Lung (tissue), 12 donors: Measurements from ENCODE around the gene EEF1AKMT1. TPM values are rescaled to one million over a fixed set of nuclear protein-coding genes. Genes with fewer than 3 reads are reported as not detected.

Experiments used
- ATAC-seq: fragments of 200-7000 bp; cut with Tn5 transposase; one replicate; pipeline ENCODE4 v1.9.1; 2020; ENCODE audit warnings: moderate number of reproducible peaks; ENCODE audit not compliant: insufficient read depth, low FRiP score
- DNase-seq, 3 donors: peaks; one replicate each; pipeline ENCODE4 v3.0.0-alpha.2; 2013 to 2017
- H3K27ac ChIP-seq, 2 donors: one replicate each; pipeline ENCODE4 v1.5.1; 2013; ENCODE audit warnings: mild to moderate bottlenecking in 2 of 2, moderate library complexity in 2 of 2, control low read depth in 1 of 2, inconsistent platforms in 1 of 2, low read depth in 1 of 2, low read length in 1 of 2
- H3K27me3 ChIP-seq, 3 donors: one replicate each; pipeline ENCODE4 v1.5.1; 2013; ENCODE audit warnings: low read length in 2 of 3; ENCODE audit not compliant: control insufficient read depth in 3 of 3, insufficient read depth in 3 of 3
- H3K36me3 ChIP-seq, 4 donors: one replicate each; pipeline ENCODE4 v1.5.1; 2013; ENCODE audit warnings: low read length in 4 of 4, mild to moderate bottlenecking in 1 of 4, moderate library complexity in 1 of 4; ENCODE audit not compliant: control insufficient read depth in 4 of 4, insufficient read depth in 4 of 4
- H3K4me1 ChIP-seq, 5 donors: one replicate each; pipeline ENCODE4 v1.5.1; 2013; ENCODE audit warnings: low read length in 5 of 5, mild to moderate bottlenecking in 2 of 5, moderate library complexity in 1 of 5; ENCODE audit not compliant: control insufficient read depth in 5 of 5, insufficient read depth in 5 of 5
- H3K4me3 ChIP-seq: one replicate; pipeline ENCODE4 v1.5.1; 2013; ENCODE audit warnings: mild to moderate bottlenecking, control low read depth, moderate library complexity
- H3K9ac ChIP-seq, 2 donors: one replicate each; pipeline ENCODE4 v1.5.1; 2013; ENCODE audit warnings: low read length in 2 of 2, control low read depth in 1 of 2; ENCODE audit not compliant: insufficient read depth in 1 of 2
- H3K9me3 ChIP-seq, 4 donors: one replicate each; pipeline ENCODE4 v1.5.1; 2013; ENCODE audit warnings: low read length in 3 of 4, mild to moderate bottlenecking in 1 of 4, moderate library complexity in 1 of 4; ENCODE audit not compliant: control insufficient read depth in 4 of 4, insufficient read depth in 3 of 4
- WGBS, 2 donors: extraction: QIAGEN DNeasy Blood & Tissue Kit; methylation state at CpG; one replicate each; pipeline ENCODE4 v1.1.7; 2013; 5-methylcytosine and 5-hydroxymethylcytosine counted together
- polyA plus RNA-seq, 2 donors: library from polyadenylated mRNA; stranded (reverse); fragments of 200-250 nt; gene quantifications; one replicate each; pipeline ENCODE4 v1.2.1, GENCODE V29; 2013
- total RNA-seq, 2 donors: library from RNA; depleted of rRNA in 1 of 2; stranded (reverse); fragments of >200 nt in 1 of 2; gene quantifications; one replicate each; pipeline ENCODE4 v1.2.1, GENCODE V29; 2014 to 2021
- TF ChIP-seq, protein P1 (sequence below): IDR thresholded peaks from 2 replicates; pipeline ENCODE4 v1.5.1; 2012; ENCODE audit warnings: mild to moderate bottlenecking; ENCODE audit errors: control extremely low read depth, extremely low read depth
- donor health status: control.
- donor health status: control.
- donor health status: Bipolar disorder and iron deficiency.
- donor health status: healthy.
- donor health status: DM: yes; HTN: yes; CAD: no.

EEF1AKMT1 gene
- total and polyA plus RNA-seq, 4 donors, result 6.7 to 14.7 (median 11.5) TPM

DNA sequence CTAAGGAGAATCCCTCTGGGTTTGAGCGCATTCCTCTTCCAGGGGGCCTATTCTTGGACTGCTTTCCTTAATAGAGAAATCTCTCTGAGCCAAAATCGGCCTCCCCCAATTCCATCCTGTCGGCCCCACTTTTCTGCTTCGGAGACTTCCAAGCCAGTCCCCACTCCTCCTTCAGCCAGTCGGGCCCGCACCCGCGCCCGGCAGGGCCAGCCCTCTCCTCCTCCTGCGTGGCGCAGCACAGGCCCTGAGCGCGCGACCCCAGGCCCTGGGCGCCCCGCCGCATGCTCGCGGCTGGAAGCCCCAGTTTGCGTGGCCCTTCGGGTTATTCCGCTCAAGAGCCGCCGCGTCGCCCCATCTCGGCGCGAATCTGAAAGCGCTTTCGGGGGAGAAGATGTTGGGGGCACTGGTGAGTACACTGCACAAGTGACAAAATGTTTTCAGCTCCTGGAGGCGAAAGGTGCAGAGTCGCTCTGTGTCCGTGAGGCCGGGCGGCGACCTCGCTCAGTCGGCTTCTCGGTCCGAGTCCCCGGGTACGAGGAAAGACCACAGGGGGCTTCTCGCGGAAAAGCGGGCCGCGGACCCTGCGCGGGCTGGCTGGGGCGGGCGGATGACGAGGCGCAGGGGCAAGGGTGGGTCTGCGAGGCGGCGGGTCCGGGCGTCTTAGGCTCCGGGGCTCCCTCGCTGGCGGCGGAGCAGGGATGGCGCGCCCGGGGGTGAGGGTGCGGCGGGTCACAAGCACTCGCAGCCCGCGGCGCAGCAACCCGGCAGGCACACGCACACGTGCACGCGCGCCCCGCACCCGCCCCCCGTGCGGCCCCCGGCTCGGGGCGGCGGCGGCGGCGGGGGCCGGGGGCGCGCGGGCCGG lies 70.6 kb downstream of the EEF1AKMT1 start, which contains the start of gene IL17D:
IL17D (plus strand) TSS at position 785 of the 865 bp plus-strand sequence. CDS start 303 bp downstream, outside the sequence.
- Histone ChIP-seq H3K4me3 (peak within 1 kb of the TSS; percentile 62), H3K27ac (no peak within 1 kb of the TSS), H3K27me3 (no peaks in the 10 kb centered on the region), H3K9ac (peak within 1 kb of the TSS; percentile 55 to 62), H3K9me3 (peaks cover 0 to 1% (median 0%) of the 10 kb centered on the region in 4 donors), H3K4me1 (peaks cover 0 to 16% (median 0%) of the 10 kb centered on the region in 5 donors), H3K36me3 (no peaks in the 10 kb centered on the region)
- ATAC-seq (no peak), DNase-seq (peak; percentile 50 to 64 (median 52))
- 0 to 1% methylated on average over 54 to 94 of the region's 94 CpGs for WGBS, 2 donors
- TF ChIP-seq, protein P1, sequence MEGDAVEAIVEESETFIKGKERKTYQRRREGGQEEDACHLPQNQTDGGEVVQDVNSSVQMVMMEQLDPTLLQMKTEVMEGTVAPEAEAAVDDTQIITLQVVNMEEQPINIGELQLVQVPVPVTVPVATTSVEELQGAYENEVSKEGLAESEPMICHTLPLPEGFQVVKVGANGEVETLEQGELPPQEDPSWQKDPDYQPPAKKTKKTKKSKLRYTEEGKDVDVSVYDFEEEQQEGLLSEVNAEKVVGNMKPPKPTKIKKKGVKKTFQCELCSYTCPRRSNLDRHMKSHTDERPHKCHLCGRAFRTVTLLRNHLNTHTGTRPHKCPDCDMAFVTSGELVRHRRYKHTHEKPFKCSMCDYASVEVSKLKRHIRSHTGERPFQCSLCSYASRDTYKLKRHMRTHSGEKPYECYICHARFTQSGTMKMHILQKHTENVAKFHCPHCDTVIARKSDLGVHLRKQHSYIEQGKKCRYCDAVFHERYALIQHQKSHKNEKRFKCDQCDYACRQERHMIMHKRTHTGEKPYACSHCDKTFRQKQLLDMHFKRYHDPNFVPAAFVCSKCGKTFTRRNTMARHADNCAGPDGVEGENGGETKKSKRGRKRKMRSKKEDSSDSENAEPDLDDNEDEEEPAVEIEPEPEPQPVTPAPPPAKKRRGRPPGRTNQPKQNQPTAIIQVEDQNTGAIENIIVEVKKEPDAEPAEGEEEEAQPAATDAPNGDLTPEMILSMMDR, result no peak

DNA sequence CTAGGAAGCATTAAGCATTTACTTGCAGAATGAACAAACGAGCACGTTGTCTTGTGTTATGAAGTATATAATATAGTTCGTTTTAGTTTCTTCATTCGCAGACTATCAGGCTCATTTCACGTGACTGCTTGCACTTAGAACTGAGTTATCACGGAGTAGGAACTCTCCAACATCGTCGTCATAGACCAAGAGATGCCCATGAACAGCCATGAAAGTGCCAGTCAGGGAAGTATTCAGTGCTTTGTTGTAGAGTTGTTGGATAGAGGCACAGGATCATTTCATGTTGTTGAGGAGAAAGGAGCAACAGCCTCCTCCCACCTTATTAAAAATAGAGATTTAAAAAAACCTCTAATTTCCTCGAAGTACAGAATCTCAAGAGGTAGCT lies 71.2 kb downstream of the EEF1AKMT1 start:
- TF ChIP-seq, protein P1, result no peak
- peak overlapping the region; percentile 55 to 62 for H3K9ac ChIP-seq
- WGBS, 2 donors, result 6 to 25% methylated on average over 9 of the region's 9 CpGs
- H3K36me3 ChIP-seq, result no peaks in the 10 kb centered on the region
- no peak overlapping the region for H3K27ac ChIP-seq
- DNase-seq, result peak in 2 of 3 donors; percentile 56 to 62
- no peak overlapping the region for H3K4me3 ChIP-seq
- peaks cover 0 to 16% (median 0%) of the 10 kb centered on the region in 5 donors for H3K4me1 ChIP-seq
- no peaks in the 10 kb centered on the region for H3K27me3 ChIP-seq
- no peak for ATAC-seq
- H3K9me3 ChIP-seq, result peaks cover 0 to under 1% (median 0%) of the 10 kb centered on the region in 4 donors

DNA sequence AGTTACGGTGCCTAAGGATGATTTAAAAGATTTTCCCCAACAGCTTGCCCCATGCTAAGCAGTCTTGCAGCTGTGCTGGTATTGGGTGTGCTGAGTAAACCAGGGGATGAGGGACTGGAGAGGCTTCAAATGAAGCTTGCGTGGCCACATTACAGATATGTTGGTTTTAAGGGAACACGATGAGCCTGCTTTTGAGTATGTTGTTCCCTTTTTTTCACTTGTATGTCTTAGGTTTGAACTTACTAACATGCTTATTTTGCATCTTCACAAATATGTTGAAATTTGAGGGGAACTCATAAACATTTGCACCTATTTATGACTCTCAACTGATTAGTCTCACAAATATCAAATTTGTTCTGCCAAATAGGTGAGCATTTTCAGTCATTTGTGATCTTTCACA lies 72.3 kb downstream of the EEF1AKMT1 start:
- WGBS, 2 donors, result 88 to 94% methylated on average over 3 of the region's 3 CpGs
- no peak overlapping the region for H3K4me3 ChIP-seq
- H3K36me3 ChIP-seq, result no peaks in the 10 kb centered on the region
- ATAC-seq (no peak), DNase-seq (no peak)
- no peak overlapping the region for H3K27ac ChIP-seq
- no peak overlapping the region for H3K9ac ChIP-seq
- H3K4me1 ChIP-seq, result peaks cover 0 to 16% (median 0%) of the 10 kb centered on the region in 5 donors
- TF ChIP-seq, protein P1, result no peak
- H3K27me3 ChIP-seq, result no peaks in the 10 kb centered on the region
- H3K9me3 ChIP-seq, result no peaks in the 10 kb centered on the region
